Lung (tissue), 12 donors: Measurements from ENCODE around the gene SIN3B. TPM values are rescaled to one million over a fixed set of nuclear protein-coding genes. Genes with fewer than 3 reads are reported as not detected.

Experiments used
- ATAC-seq: fragments of 200-7000 bp; cut with Tn5 transposase; one replicate; pipeline ENCODE4 v1.9.1; 2020; ENCODE audit warnings: moderate number of reproducible peaks; ENCODE audit not compliant: insufficient read depth, low FRiP score
- DNase-seq, 3 donors: peaks; one replicate each; pipeline ENCODE4 v3.0.0-alpha.2; 2013 to 2017
- H3K27ac ChIP-seq, 2 donors: one replicate each; pipeline ENCODE4 v1.5.1; 2013; ENCODE audit warnings: mild to moderate bottlenecking in 2 of 2, moderate library complexity in 2 of 2, control low read depth in 1 of 2, inconsistent platforms in 1 of 2, low read depth in 1 of 2, low read length in 1 of 2
- H3K27me3 ChIP-seq, 3 donors: one replicate each; pipeline ENCODE4 v1.5.1; 2013; ENCODE audit warnings: low read length in 2 of 3; ENCODE audit not compliant: control insufficient read depth in 3 of 3, insufficient read depth in 3 of 3
- H3K36me3 ChIP-seq, 4 donors: one replicate each; pipeline ENCODE4 v1.5.1; 2013; ENCODE audit warnings: low read length in 4 of 4, mild to moderate bottlenecking in 1 of 4, moderate library complexity in 1 of 4; ENCODE audit not compliant: control insufficient read depth in 4 of 4, insufficient read depth in 4 of 4
- H3K4me1 ChIP-seq, 5 donors: one replicate each; pipeline ENCODE4 v1.5.1; 2013; ENCODE audit warnings: low read length in 5 of 5, mild to moderate bottlenecking in 2 of 5, moderate library complexity in 1 of 5; ENCODE audit not compliant: control insufficient read depth in 5 of 5, insufficient read depth in 5 of 5
- H3K4me3 ChIP-seq: one replicate; pipeline ENCODE4 v1.5.1; 2013; ENCODE audit warnings: mild to moderate bottlenecking, control low read depth, moderate library complexity
- H3K9ac ChIP-seq, 2 donors: one replicate each; pipeline ENCODE4 v1.5.1; 2013; ENCODE audit warnings: low read length in 2 of 2, control low read depth in 1 of 2; ENCODE audit not compliant: insufficient read depth in 1 of 2
- H3K9me3 ChIP-seq, 4 donors: one replicate each; pipeline ENCODE4 v1.5.1; 2013; ENCODE audit warnings: low read length in 3 of 4, mild to moderate bottlenecking in 1 of 4, moderate library complexity in 1 of 4; ENCODE audit not compliant: control insufficient read depth in 4 of 4, insufficient read depth in 3 of 4
- WGBS, 2 donors: extraction: QIAGEN DNeasy Blood & Tissue Kit; methylation state at CpG; one replicate each; pipeline ENCODE4 v1.1.7; 2013; 5-methylcytosine and 5-hydroxymethylcytosine counted together
- polyA plus RNA-seq, 2 donors: library from polyadenylated mRNA; stranded (reverse); fragments of 200-250 nt; gene quantifications; one replicate each; pipeline ENCODE4 v1.2.1, GENCODE V29; 2013
- total RNA-seq, 2 donors: library from RNA; depleted of rRNA in 1 of 2; stranded (reverse); fragments of >200 nt in 1 of 2; gene quantifications; one replicate each; pipeline ENCODE4 v1.2.1, GENCODE V29; 2014 to 2021
- TF ChIP-seq, protein P1 (sequence below): IDR thresholded peaks from 2 replicates; pipeline ENCODE4 v1.5.1; 2012; ENCODE audit warnings: mild to moderate bottlenecking; ENCODE audit errors: control extremely low read depth, extremely low read depth
- donor health status: control.
- donor health status: control.
- donor health status: Bipolar disorder and iron deficiency.
- donor health status: healthy.
- donor health status: DM: yes; HTN: yes; CAD: no.

SIN3B gene
- total and polyA plus RNA-seq, 4 donors = 29.5 to 63.9 (median 54.5) TPM

DNA sequence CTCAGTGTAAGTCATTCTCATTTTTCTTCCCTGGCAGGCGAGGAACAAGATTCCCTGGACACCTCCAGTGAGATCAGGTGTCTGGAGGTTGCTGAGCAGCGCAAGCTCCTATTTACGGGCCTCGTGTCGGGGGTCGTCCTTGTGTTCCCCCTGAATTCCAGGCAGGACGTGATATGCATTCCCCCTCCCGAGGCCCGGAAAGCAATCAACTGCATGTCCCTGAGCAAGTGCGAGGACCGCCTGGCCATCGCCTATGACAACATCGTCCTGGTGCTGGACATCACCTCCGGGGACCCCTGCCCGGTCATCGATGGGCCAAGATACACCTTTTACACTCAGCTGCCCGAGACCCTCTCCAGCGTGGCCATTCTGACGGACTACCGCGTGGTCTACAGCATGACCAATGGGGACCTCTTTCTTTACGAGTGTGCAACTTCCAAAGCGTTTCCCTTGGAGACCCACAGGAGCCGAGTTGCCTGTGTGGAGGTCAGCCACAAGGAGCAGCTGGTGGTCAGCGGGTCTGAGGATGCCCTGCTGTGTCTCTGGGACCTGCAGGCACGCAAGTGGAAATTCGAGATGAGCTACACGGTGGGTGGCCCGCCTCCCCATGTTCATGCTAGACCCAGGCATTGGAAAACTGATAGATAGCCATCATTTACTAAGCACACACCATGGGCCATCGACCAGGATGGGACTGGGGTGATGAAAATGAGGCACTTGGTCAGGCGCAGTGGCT, 21.5 kb upstream of the SIN3B start:
- no peaks in the 10 kb centered on the region for H3K27me3 ChIP-seq
- DNase-seq (no peak), ATAC-seq (no peak)
- peaks cover 0 to under 1% (median 0%) of the 10 kb centered on the region in 4 donors for H3K9me3 ChIP-seq
- 90% methylated on average over 31 of the region's 31 CpGs for WGBS, 2 donors
- H3K9ac ChIP-seq = no peak overlapping the region
- no peak overlapping the region for H3K4me3 ChIP-seq
- no peaks in the 10 kb centered on the region for H3K36me3 ChIP-seq
- no peaks in the 10 kb centered on the region for H3K4me1 ChIP-seq
- H3K27ac ChIP-seq = no peak overlapping the region
- TF ChIP-seq, protein P1, sequence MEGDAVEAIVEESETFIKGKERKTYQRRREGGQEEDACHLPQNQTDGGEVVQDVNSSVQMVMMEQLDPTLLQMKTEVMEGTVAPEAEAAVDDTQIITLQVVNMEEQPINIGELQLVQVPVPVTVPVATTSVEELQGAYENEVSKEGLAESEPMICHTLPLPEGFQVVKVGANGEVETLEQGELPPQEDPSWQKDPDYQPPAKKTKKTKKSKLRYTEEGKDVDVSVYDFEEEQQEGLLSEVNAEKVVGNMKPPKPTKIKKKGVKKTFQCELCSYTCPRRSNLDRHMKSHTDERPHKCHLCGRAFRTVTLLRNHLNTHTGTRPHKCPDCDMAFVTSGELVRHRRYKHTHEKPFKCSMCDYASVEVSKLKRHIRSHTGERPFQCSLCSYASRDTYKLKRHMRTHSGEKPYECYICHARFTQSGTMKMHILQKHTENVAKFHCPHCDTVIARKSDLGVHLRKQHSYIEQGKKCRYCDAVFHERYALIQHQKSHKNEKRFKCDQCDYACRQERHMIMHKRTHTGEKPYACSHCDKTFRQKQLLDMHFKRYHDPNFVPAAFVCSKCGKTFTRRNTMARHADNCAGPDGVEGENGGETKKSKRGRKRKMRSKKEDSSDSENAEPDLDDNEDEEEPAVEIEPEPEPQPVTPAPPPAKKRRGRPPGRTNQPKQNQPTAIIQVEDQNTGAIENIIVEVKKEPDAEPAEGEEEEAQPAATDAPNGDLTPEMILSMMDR = no peak

DNA sequence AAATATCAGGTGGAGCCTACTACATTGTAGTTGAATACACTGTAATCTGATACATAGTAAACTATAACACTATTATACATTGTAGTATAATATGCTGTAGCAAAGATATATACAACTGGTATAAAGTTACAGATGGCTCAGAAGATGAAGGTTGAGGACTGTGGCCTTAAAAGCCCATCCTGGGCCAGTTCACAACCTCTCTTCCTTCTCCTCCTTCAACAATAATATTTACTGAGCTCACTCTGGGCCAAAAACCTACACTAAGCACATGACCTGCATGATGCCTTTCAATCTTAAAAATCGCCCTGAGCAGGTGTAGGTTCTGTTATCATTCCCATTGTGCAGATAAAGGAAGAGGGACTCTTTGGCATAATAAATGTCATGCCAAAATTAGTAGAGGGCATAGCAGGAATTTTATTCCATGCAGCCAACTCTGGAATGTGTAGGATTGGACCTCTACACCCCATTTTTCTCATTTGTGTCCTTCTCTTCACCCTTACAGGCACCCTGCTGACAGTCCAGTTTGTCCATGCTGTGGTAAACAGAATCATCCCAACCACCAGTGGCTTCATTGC, 14.6 kb upstream of the SIN3B start:
- Histone ChIP-seq H3K4me3 (no peak overlapping the region), H3K27me3 (no peaks in the 10 kb centered on the region), H3K36me3 (no peaks in the 10 kb centered on the region), H3K9me3 (peaks cover 2 to 21% (median 15%) of the 10 kb centered on the region in 4 donors), H3K9ac (no peak overlapping the region), H3K4me1 (no peaks in the 10 kb centered on the region), H3K27ac (no peak overlapping the region)
- TF ChIP-seq, protein P1 = no peak
- ATAC-seq (no peak), DNase-seq (peak in 1 of 3 donors; percentile 16)
- 33 to 48% methylated on average over 1 of the region's 1 CpG for WGBS, 2 donors

DNA sequence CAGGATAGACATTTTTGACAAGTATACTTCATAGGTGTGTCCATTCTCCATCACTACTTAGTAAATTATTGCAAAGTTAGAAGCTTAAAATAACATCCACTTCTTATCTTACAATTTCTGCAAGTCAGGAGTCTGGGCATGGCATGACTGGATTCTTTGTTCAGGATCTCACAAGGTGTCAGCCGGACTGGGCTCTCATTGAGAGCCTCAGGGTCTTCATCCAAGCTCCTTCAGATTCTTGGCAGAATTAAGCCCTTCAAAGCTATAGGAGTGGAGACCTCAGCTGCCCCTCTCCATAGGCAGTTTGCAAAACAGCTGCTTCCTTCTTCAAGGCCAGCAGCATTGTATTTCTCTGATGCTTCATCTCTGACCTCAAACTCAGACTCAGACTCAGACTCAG, 9.1 kb upstream of the SIN3B start:
- no peak for ATAC-seq
- TF ChIP-seq, protein P1 = no peak
- 73 to 82% methylated on average over 1 of the region's 1 CpG for WGBS, 2 donors

More for the DNA sequence above, 9.1 kb upstream of the SIN3B start:
- no peak overlapping the region for H3K27ac ChIP-seq
- peaks cover 0 to 6% (median 0%) of the 10 kb centered on the region in 5 donors for H3K4me1 ChIP-seq
- H3K27me3 ChIP-seq = no peaks in the 10 kb centered on the region
- peak in 1 of 3 donors; percentile 12 for DNase-seq
- peaks cover 0 to 9% (median 5%) of the 10 kb centered on the region in 4 donors for H3K9me3 ChIP-seq
- no peak overlapping the region for H3K9ac ChIP-seq
- H3K4me3 ChIP-seq = no peak overlapping the region
- no peaks in the 10 kb centered on the region for H3K36me3 ChIP-seq
